Fibroblast of lung (primary cell): ENCODE data around the gene PDE4D. TPM values are rescaled to one million over a fixed set of nuclear protein-coding genes. Genes with fewer than 3 reads are reported as not detected.

Source experiments
- DNase-seq, 2 donors: peaks; one replicate each; pipeline versions ENCODE4 v3.0.0 to v3.0.0-alpha.2; 2010; ENCODE audit warnings: low read depth in 2 of 2
- H2AFZ ChIP-seq: 2 replicates; pipeline ENCODE4 v1.5.1; 2012; ENCODE audit warnings: low read length, control low read depth, inconsistent platforms
- H3K27ac ChIP-seq: 2 replicates; pipeline ENCODE4 v1.5.1; 2011; ENCODE audit warnings: low read length, control low read depth; ENCODE audit not compliant: insufficient read depth
- H3K27me3 ChIP-seq: 2 replicates; pipeline ENCODE4 v1.5.1; 2011; ENCODE audit warnings: mild to moderate bottlenecking, low read length; ENCODE audit not compliant: control insufficient read depth, insufficient read depth
- H3K36me3 ChIP-seq: 2 replicates; pipeline ENCODE4 v1.5.1; 2011; ENCODE audit warnings: low read length; ENCODE audit not compliant: control insufficient read depth, insufficient read depth
- H3K4me1 ChIP-seq: 2 replicates; pipeline ENCODE4 v1.5.1; 2011; ENCODE audit warnings: low read length; ENCODE audit not compliant: control insufficient read depth, insufficient read depth; ENCODE audit errors: extremely low read depth
- H3K4me2 ChIP-seq: 2 replicates; pipeline ENCODE4 v1.5.1; 2011; ENCODE audit warnings: low read length, control low read depth; ENCODE audit not compliant: insufficient read depth; ENCODE audit errors: extremely low read depth
- H3K4me3 ChIP-seq, 4 experiments: fragments of 200-600 bp in 1 of 4; sonication (generic) in 1 of 4; replicated peaks in 1 of 4; 2 replicates each; pipeline ENCODE4 v1.5.1; 2011 to 2016; ENCODE audit warnings: low read length in 4 of 4, low read depth in 3 of 4, mild to moderate bottlenecking in 3 of 4, control low read depth in 2 of 4, inconsistent platforms in 1 of 4, mixed read lengths in 1 of 4; ENCODE audit not compliant: insufficient read depth in 1 of 4; ENCODE audit errors: control extremely low read depth in 1 of 4
- H3K79me2 ChIP-seq: 2 replicates; pipeline ENCODE4 v1.5.1; 2012; ENCODE audit warnings: mild to moderate bottlenecking, low read length, inconsistent platforms; ENCODE audit not compliant: control insufficient read depth, insufficient read depth
- H3K9ac ChIP-seq: 2 replicates; pipeline ENCODE4 v1.5.1; 2011; ENCODE audit warnings: mild to moderate bottlenecking, low read length, control low read depth; ENCODE audit not compliant: insufficient read depth
- H3K9me3 ChIP-seq: 2 replicates; pipeline ENCODE4 v1.5.1; 2012; ENCODE audit warnings: low read depth, low read length; ENCODE audit not compliant: control insufficient read depth, insufficient read depth
- H4K20me1 ChIP-seq: 2 replicates; pipeline ENCODE4 v1.5.1; 2011; ENCODE audit warnings: low read length; ENCODE audit not compliant: control insufficient read depth, insufficient read depth; ENCODE audit errors: extremely low read depth
- EZH2 ChIP-seq: IDR thresholded peaks from 2 replicates; pipeline ENCODE4 v1.5.1; 2012; ENCODE audit warnings: low read length, control low read depth, mild to moderate bottlenecking; ENCODE audit errors: missing control alignments
- polyA plus RNA-seq, 2 donors: library from polyadenylated mRNA; depleted of rRNA in 1 of 2; stranded (reverse) in 1 of 2; unstranded in 1 of 2; fragments of >200 nt; gene quantifications; 2 replicates each; pipeline ENCODE4 v1.2.1, GENCODE V29; 2011 to 2012; ENCODE audit warnings: missing spikeins in 1 of 2
- total RNA-seq: library from RNA; depleted of rRNA; stranded (reverse); fragments of >200 nt; gene quantifications from 2 replicates; pipeline ENCODE4 v1.2.1, GENCODE V29; 2014
- TF ChIP-seq, protein P1 (sequence below), 2 donors: IDR thresholded peaks in 1 of 2; conservative IDR thresholded peaks in 1 of 2; 1 replicate in 1 of 2; 2 replicates in 1 of 2; pipeline ENCODE4 v1.5.1; 2011 to 2012; ENCODE audit warnings: low read length in 2 of 2, control low read depth in 1 of 2, inconsistent platforms in 1 of 2, low read depth in 1 of 2, mild to moderate bottlenecking in 1 of 2

Gene PDE4D
- total and polyA plus RNA-seq, 2 donors (not counting 1 experiment from before 2014, with no cell fraction given): 2.1 to 8.3 TPM

DNA sequence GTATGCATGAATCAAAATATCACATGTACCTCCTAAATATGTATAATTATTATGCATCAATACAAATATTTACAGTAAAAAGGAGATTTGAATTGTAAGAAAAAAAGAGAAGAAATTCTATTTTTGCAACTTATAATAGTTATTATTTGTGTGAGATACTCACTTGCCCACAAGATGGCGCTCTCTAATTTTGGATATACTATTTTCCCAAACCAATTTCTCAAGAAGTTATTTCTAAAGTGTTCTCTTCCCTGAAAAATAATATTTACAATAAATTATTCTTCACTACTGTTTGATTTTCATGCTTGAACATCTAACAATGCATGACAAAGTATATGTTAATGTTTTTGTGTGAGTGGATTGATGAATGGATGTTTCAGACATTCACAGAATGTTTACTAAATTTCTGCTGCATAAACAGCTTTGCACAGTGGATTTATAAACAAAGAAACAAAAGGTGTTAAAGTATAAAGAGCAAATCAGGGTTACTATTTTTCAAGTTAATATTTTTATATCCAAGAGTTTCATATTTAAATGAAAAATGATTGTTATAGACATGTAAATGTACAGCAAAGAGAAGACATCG, 503.4 kb downstream of the PDE4D start:
- no peak for TF ChIP-seq EZH2
- TF ChIP-seq, protein P1, sequence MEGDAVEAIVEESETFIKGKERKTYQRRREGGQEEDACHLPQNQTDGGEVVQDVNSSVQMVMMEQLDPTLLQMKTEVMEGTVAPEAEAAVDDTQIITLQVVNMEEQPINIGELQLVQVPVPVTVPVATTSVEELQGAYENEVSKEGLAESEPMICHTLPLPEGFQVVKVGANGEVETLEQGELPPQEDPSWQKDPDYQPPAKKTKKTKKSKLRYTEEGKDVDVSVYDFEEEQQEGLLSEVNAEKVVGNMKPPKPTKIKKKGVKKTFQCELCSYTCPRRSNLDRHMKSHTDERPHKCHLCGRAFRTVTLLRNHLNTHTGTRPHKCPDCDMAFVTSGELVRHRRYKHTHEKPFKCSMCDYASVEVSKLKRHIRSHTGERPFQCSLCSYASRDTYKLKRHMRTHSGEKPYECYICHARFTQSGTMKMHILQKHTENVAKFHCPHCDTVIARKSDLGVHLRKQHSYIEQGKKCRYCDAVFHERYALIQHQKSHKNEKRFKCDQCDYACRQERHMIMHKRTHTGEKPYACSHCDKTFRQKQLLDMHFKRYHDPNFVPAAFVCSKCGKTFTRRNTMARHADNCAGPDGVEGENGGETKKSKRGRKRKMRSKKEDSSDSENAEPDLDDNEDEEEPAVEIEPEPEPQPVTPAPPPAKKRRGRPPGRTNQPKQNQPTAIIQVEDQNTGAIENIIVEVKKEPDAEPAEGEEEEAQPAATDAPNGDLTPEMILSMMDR (conservative IDR thresholded peaks at IDR 0.05 in 1 of 2, IDR thresholded peaks at IDR 0.05 in 1 of 2; ENCODE audit: low read depth in 1 of 2, low read length in 2 of 2): peak; percentile 32 to 57
- no peaks in the 10 kb centered on the region for H3K4me1 ChIP-seq
- no peaks in the 10 kb centered on the region for H3K27me3 ChIP-seq
- no peak overlapping the region for H3K9ac ChIP-seq
- H4K20me1 ChIP-seq: no peaks in the 10 kb centered on the region
- no peak overlapping the region for H3K27ac ChIP-seq
- H2AFZ ChIP-seq: no peak overlapping the region
- DNase-seq: peak; percentile 8 to 57
- no peak overlapping the region for H3K4me2 ChIP-seq
- H3K4me3 ChIP-seq: no peak overlapping the region
- no peaks in the 10 kb centered on the region for H3K36me3 ChIP-seq
- no peaks in the 10 kb centered on the region for H3K79me2 ChIP-seq
- H3K9me3 ChIP-seq: no peaks in the 10 kb centered on the region

DNA sequence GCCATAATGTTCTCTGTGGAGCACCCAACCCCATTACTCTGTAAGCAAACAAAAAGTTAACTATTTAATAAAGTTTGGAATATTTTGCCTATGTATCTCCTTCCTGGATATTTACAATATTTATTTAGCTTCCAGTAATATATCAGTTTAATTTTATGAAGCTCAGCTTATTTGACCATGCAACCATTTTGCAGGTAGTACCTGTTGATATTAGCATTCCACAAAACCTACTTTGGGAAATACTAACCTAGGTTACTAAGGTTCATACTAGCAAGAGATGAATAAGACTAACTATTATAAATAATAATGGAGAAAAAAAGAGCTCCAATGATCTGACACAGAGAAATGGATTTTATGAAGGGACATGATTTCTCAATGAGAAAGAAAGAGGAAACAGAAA, 506.4 kb downstream of the PDE4D start:
- TF ChIP-seq, protein P1 (conservative IDR thresholded peaks at IDR 0.05 in 1 of 2, IDR thresholded peaks at IDR 0.05 in 1 of 2; ENCODE audit: low read depth in 1 of 2, low read length in 2 of 2): no peak
- TF ChIP-seq EZH2: no peak
- H3K9me3 ChIP-seq: no peaks in the 10 kb centered on the region
- H3K4me1 ChIP-seq: no peaks in the 10 kb centered on the region
- no peaks in the 10 kb centered on the region for H3K36me3 ChIP-seq
- no peak overlapping the region for H2AFZ ChIP-seq
- H3K4me3 ChIP-seq: no peak overlapping the region
- no peak for DNase-seq
- H3K4me2 ChIP-seq: no peak overlapping the region
- H4K20me1 ChIP-seq: no peaks in the 10 kb centered on the region
- H3K9ac ChIP-seq: no peak overlapping the region
- H3K27ac ChIP-seq: no peak overlapping the region
- no peaks in the 10 kb centered on the region for H3K27me3 ChIP-seq
- H3K79me2 ChIP-seq: no peaks in the 10 kb centered on the region

DNA sequence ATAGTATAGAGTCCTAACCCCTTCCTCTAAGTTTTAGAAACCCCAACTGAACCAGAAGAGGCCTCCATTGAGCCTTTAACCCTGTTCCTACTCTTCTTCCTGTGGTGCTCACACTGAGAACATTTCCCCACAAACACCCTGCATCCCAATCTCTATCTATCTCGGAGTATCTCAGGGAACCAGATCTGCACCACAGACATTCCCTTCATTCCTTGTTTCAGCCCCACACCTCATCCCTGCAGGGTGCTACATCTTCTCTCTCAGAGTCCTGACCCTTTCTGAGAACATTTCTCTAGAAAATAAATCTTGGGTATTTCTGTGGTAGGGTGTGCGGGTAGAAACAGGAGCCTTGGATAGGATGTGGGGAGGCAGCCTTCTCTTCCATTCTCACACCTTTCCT, 507.8 kb downstream of the PDE4D start:
- Histone ChIP-seq H3K9me3 (no peaks in the 10 kb centered on the region), H3K4me1 (no peaks in the 10 kb centered on the region), H3K27me3 (no peaks in the 10 kb centered on the region), H4K20me1 (no peaks in the 10 kb centered on the region), H3K4me2 (no peak overlapping the region), H3K36me3 (no peaks in the 10 kb centered on the region), H3K27ac (no peak overlapping the region), H3K4me3 (no peak overlapping the region), H3K79me2 (no peaks in the 10 kb centered on the region), H3K9ac (no peak overlapping the region), H2AFZ (no peak overlapping the region)
- DNase-seq: no peak
- no peak for TF ChIP-seq EZH2
- TF ChIP-seq, protein P1 (conservative IDR thresholded peaks at IDR 0.05 in 1 of 2, IDR thresholded peaks at IDR 0.05 in 1 of 2; ENCODE audit: low read depth in 1 of 2, low read length in 2 of 2): no peak
